Esophagus (tissue), 2 donors: ENCODE results near the gene NPTN. TPM values are rescaled to one million over a fixed set of nuclear protein-coding genes. Genes with fewer than 3 reads are reported as not detected.

ENCODE experiments used
- H3K27ac ChIP-seq, 2 donors: one replicate each; pipeline ENCODE4 v1.5.1; 2013; ENCODE audit warnings: low read depth in 2 of 2, mild to moderate bottlenecking in 2 of 2, inconsistent platforms in 1 of 2, low read length in 1 of 2, moderate library complexity in 1 of 2
- H3K27me3 ChIP-seq, 2 donors: one replicate each; pipeline ENCODE4 v1.6.1; 2013; ENCODE audit warnings: low read length in 2 of 2, control low read depth in 1 of 2, mild to moderate bottlenecking in 1 of 2; ENCODE audit not compliant: insufficient read depth in 2 of 2, control insufficient read depth in 1 of 2
- H3K36me3 ChIP-seq, 2 donors: one replicate each; pipeline ENCODE4 v1.6.1; 2013; ENCODE audit warnings: low read length in 1 of 2; ENCODE audit not compliant: control insufficient read depth in 2 of 2, insufficient read depth in 2 of 2
- H3K4me1 ChIP-seq, 2 donors: one replicate each; pipeline ENCODE4 v1.6.1; 2013; ENCODE audit warnings: low read length in 1 of 2; ENCODE audit not compliant: control insufficient read depth in 2 of 2, insufficient read depth in 2 of 2
- H3K4me3 ChIP-seq, 2 donors: one replicate each; pipeline ENCODE4 v1.5.1; 2013; ENCODE audit warnings: low read length in 2 of 2, mild to moderate bottlenecking in 2 of 2, low read depth in 1 of 2, moderate library complexity in 1 of 2
- H3K9me3 ChIP-seq, 2 donors: one replicate each; pipeline ENCODE4 v1.6.1; 2013; ENCODE audit warnings: mild to moderate bottlenecking in 2 of 2, low read depth in 1 of 2, low read length in 1 of 2, moderate library complexity in 1 of 2; ENCODE audit not compliant: control insufficient read depth in 2 of 2, insufficient read depth in 1 of 2
- WGBS, 2 donors: extraction: QIAGEN DNeasy Blood & Tissue Kit; methylation state at CpG; one replicate each; pipeline ENCODE4 v1.1.7; 2013; 5-methylcytosine and 5-hydroxymethylcytosine counted together
- polyA plus RNA-seq, 2 donors: library from polyadenylated mRNA; stranded (reverse); fragments of 200-250 nt; gene quantifications; one replicate each; pipeline ENCODE4 v1.2.3, GENCODE V29; 2013
- donor health status: healthy with polysubstance abuse.
- donor health status: Bipolar disorder and iron deficiency.

The NPTN gene
- polyA plus RNA-seq, 2 donors = 30.0 to 82.0 TPM

GRCh38 chr15:73637527-73637926, 4.3 kb upstream of the NPTN start:
- peaks cover 0 to 4% of the 10 kb centered on the region in 2 donors for H3K4me1 ChIP-seq
- WGBS, 2 donors = 46 to 50% methylated on average over 2 of the region's 2 CpGs
- no peaks in the 10 kb centered on the region for H3K36me3 ChIP-seq
- no peak overlapping the region for H3K4me3 ChIP-seq
- no peak overlapping the region for H3K27ac ChIP-seq
- H3K9me3 ChIP-seq = no peaks in the 10 kb centered on the region
- no peaks in the 10 kb centered on the region for H3K27me3 ChIP-seq

- peak overlapping the region; percentile 73 to 93 for H3K27ac ChIP-seq
- peak overlapping the region; percentile 28 to 43 for H3K4me3 ChIP-seq
- 39 to 64% methylated on average over 6 of the region's 6 CpGs for WGBS, 2 donors
- H3K27me3 ChIP-seq = no peaks in the 10 kb centered on the region
- H3K36me3 ChIP-seq = no peaks in the 10 kb centered on the region
- peaks cover 0 to 4% of the 10 kb centered on the region in 2 donors for H3K4me1 ChIP-seq
- no peaks in the 10 kb centered on the region for H3K9me3 ChIP-seq
These were observed 854 bp upstream of the NPTN start for GRCh38 chr15:73633991-73634495.

GRCh38 chr15:73632670-73633058, 525 bp downstream of the NPTN start:
- 0 to 1% methylated on average over 38 to 40 of the region's 40 CpGs for WGBS, 2 donors
- peak overlapping the region; percentile 92 to 97 for H3K27ac ChIP-seq
- no peaks in the 10 kb centered on the region for H3K27me3 ChIP-seq
- no peaks in the 10 kb centered on the region for H3K36me3 ChIP-seq
- H3K4me1 ChIP-seq = peaks cover 0 to 6% of the 10 kb centered on the region in 2 donors
- H3K4me3 ChIP-seq = peak overlapping the region; percentile 84 to 95
- no peaks in the 10 kb centered on the region for H3K9me3 ChIP-seq

GRCh38 chr15:73631915-73632669, 1.1 kb downstream of the NPTN start:
- Histone ChIP-seq H3K27ac (peak overlapping the region; percentile 92 to 97), H3K27me3 (no peaks in the 10 kb centered on the region), H3K4me3 (peak overlapping the region; percentile 84 to 95), H3K36me3 (no peaks in the 10 kb centered on the region), H3K4me1 (peaks cover 0 to 6% of the 10 kb centered on the region in 2 donors), H3K9me3 (no peaks in the 10 kb centered on the region)
- WGBS, 2 donors = 2 to 6% methylated on average over 6 of the region's 6 CpGs

- H3K9me3 ChIP-seq = no peaks in the 10 kb centered on the region
- H3K36me3 ChIP-seq = no peaks in the 10 kb centered on the region
- no peaks in the 10 kb centered on the region for H3K27me3 ChIP-seq
- peak overlapping the region in 1 of 2 donors; percentile 27 for H3K4me3 ChIP-seq
- peak overlapping the region in 1 of 2 donors; percentile 45 for H3K27ac ChIP-seq
- 12% methylated on average over 4 of the region's 4 CpGs for WGBS, 2 donors
- peaks cover 0 to 6% of the 10 kb centered on the region in 2 donors for H3K4me1 ChIP-seq
These were observed 2.2 kb downstream of the NPTN start for GRCh38 chr15:73630921-73631362.

- H3K27ac ChIP-seq = peak overlapping the region in 1 of 2 donors; percentile 12
- peaks cover 0 to 6% of the 10 kb centered on the region in 2 donors for H3K4me1 ChIP-seq
- no peaks in the 10 kb centered on the region for H3K9me3 ChIP-seq
- H3K36me3 ChIP-seq = no peaks in the 10 kb centered on the region
- no peaks in the 10 kb centered on the region for H3K27me3 ChIP-seq
- 33 to 44% methylated on average over 2 of the region's 2 CpGs for WGBS, 2 donors
- H3K4me3 ChIP-seq = no peak overlapping the region
These were observed 3.3 kb downstream of the NPTN start for GRCh38 chr15:73629798-73630429.

GRCh38 chr15:73628976-73629797, 4.0 kb downstream of the NPTN start:
- H3K36me3 ChIP-seq = no peaks in the 10 kb centered on the region
- no peak overlapping the region for H3K4me3 ChIP-seq
- peaks cover 0 to 6% of the 10 kb centered on the region in 2 donors for H3K4me1 ChIP-seq
- no peaks in the 10 kb centered on the region for H3K27me3 ChIP-seq
- H3K9me3 ChIP-seq = no peaks in the 10 kb centered on the region
- H3K27ac ChIP-seq = peak overlapping the region in 1 of 2 donors; percentile 70
- 39 to 40% methylated on average over 7 of the region's 7 CpGs for WGBS, 2 donors

GRCh38 chr15:73628102-73628501, 5.1 kb downstream of the NPTN start:
- 26 to 35% methylated on average over 2 of the region's 2 CpGs for WGBS, 2 donors

GRCh38 chr15:73626072-73626471, 7.1 kb downstream of the NPTN start:
- H3K27me3 ChIP-seq = no peaks in the 10 kb centered on the region
- H3K27ac ChIP-seq = no peak overlapping the region
- no peaks in the 10 kb centered on the region for H3K9me3 ChIP-seq
- 40 to 42% methylated on average over 2 of the region's 2 CpGs for WGBS, 2 donors
- H3K4me3 ChIP-seq = no peak overlapping the region
- H3K36me3 ChIP-seq = no peaks in the 10 kb centered on the region
- peaks cover 0 to 2% of the 10 kb centered on the region in 2 donors for H3K4me1 ChIP-seq

More at GRCh38 chr15:73628102-73628501, 5.1 kb downstream of the NPTN start:
- Histone ChIP-seq H3K9me3 (no peaks in the 10 kb centered on the region), H3K36me3 (no peaks in the 10 kb centered on the region), H3K4me3 (no peak overlapping the region), H3K27me3 (no peaks in the 10 kb centered on the region), H3K4me1 (peaks cover 0 to 2% of the 10 kb centered on the region in 2 donors), H3K27ac (no peak overlapping the region)
